NT2/D1 (cell line): ENCODE measurements around the gene MYO1E.

Experiments
- DNase-seq: peaks from one replicate; pipeline ENCODE4 v3.0.0-alpha.2; 2011; ENCODE audit warnings: low read depth, low spot score
- H3K27me3 ChIP-seq: 2 replicates; pipeline ENCODE4 v1.6.0; 2011; ENCODE audit warnings: mild to moderate bottlenecking; ENCODE audit not compliant: insufficient read length, insufficient read depth
- H3K36me3 ChIP-seq: 2 replicates; pipeline ENCODE4 v1.6.1; 2011; ENCODE audit warnings: mild to moderate bottlenecking, low read length, mixed read lengths; ENCODE audit not compliant: insufficient read depth, insufficient read length
- H3K4me1 ChIP-seq: 2 replicates; pipeline ENCODE4 v1.5.1; 2011; ENCODE audit not compliant: insufficient read depth, insufficient read length
- H3K4me3 ChIP-seq: 2 replicates; pipeline ENCODE4 v1.5.1; 2011; ENCODE audit warnings: low read depth; ENCODE audit not compliant: insufficient read length
- H3K9ac ChIP-seq: 2 replicates; pipeline ENCODE4 v1.6.0; 2011; ENCODE audit warnings: low read depth; ENCODE audit not compliant: insufficient read length
- H3K9me3 ChIP-seq: 2 replicates; pipeline ENCODE4 v1.5.1; 2011; ENCODE audit warnings: mild to moderate bottlenecking, low read length; ENCODE audit not compliant: insufficient read depth
- SUZ12 ChIP-seq: IDR thresholded peaks from 2 replicates; pipeline ENCODE4 v1.6.1; 2011; ENCODE audit not compliant: insufficient read length, insufficient read depth; ENCODE audit errors: extremely low read depth
- YY1 ChIP-seq: IDR thresholded peaks from 2 replicates; pipeline ENCODE4 v1.6.1; 2011; ENCODE audit not compliant: insufficient read length, insufficient read depth
- ZNF274 ChIP-seq: IDR thresholded peaks from 2 replicates; pipeline ENCODE4 v1.6.1; 2011; ENCODE audit warnings: mild to moderate bottlenecking, low read depth, low read length

The MYO1E gene

GRCh38 chr15:59278120-59278519 is 94.6 kb downstream of the MYO1E start:
- Histone ChIP-seq H3K4me3 (no peak overlapping the region), H3K9ac (no peak overlapping the region), H3K36me3 (no peaks in the 10 kb centered on the region), H3K9me3 (peaks cover 7% of the 10 kb centered on the region; the same call in 1 of the 2 replicates), H3K4me1 (peaks cover 5% of the 10 kb centered on the region), H3K27me3 (no peaks in the 10 kb centered on the region)
- no peak for DNase-seq
- no peak for TF ChIP-seq ZNF274
- TF ChIP-seq SUZ12 = no peak
- no peak for TF ChIP-seq YY1

DNA sequence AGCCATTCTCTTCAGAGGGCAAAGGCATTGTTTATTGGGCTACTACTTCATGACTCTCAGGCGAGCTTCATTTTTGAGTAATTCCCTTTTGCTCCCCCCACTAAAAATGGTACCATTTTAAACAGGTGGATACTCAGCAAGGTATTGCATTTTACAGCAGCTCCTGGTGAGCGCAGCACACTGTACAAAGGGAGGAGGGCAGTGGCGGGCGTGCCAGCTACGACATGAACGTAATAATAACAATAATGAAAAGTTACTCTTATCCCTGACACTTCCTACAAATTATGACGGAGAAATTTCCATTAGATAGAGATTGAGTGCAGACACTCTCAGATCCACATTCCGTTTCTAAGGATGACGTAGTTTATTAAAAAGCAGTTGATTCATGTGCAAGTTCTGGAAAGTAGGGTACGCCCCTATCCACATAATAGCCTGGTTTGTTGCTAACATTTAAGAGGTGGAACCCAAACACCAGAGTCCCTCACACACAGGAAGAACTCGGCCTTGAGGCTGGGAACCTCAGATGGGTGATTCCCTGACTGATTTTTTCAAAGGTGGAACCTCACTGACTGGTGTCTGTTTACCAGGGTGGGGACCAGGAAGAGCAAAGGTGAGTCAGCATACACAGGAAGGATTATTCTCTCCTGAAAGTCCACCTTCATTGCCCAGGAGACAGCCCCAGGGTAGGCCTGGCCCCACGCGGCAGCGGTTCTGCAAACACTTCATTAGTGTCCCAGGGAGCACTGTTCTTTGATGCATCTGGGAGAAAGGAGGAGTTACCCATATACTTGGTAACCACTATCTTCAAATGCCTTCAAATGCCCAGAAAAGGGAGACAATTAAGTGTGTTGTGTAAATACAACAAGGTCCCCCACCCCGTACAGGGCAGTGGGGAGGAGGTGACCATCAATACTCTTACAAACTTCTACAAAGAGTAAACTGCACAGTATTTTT is 96.2 kb downstream of the MYO1E start:
- Histone ChIP-seq H3K36me3 (no peaks in the 10 kb centered on the region), H3K9me3 (no peaks in the 10 kb centered on the region), H3K4me1 (peaks cover 3% of the 10 kb centered on the region), H3K27me3 (no peaks in the 10 kb centered on the region), H3K4me3 (no peak overlapping the region), H3K9ac (no peak overlapping the region)
- TF ChIP-seq SUZ12 = no peak
- DNase-seq = no peak

DNA sequence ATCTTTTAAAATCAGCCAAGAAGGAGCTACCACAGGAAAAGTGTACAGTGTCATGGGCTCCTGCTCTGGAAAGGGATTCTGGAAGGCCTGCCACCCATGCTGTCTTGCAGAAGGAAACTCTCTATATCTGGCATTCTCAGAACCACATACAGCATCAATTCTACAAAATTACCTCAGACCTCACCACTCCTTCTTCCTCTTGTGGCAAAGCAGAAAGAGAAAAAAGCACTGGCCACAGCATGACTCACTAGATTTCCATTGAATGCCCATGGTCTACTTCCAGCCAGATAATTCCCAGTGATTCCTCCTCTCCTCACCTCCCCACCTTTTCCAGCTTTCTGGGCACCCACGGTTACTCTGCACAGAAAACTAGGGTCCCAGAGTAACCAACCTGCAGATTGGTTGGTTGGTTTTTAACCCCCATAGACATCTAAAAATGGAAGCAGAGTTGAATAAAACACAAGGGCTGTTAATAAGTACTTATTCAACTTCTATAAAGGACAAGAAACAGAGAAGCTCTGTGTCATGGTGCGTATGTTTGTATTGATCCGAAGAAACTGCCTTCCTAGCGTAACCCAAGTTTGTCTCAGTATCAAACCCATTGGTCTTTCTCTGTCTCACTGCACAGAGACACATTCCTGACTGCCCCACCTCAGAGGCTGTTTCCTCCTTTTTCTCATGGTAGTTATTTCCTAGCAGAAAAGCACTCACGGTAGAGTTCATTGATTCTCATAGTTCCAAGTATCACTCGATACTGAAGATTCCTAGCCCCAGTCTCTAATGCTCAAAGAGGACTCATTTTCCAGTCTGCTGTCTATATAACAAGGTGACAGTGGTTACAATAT is 98.3 kb downstream of the MYO1E start:
- Histone ChIP-seq H3K4me1 (no peaks in the 10 kb centered on the region), H3K4me3 (no peak overlapping the region), H3K9ac (no peak overlapping the region), H3K27me3 (no peaks in the 10 kb centered on the region), H3K36me3 (no peaks in the 10 kb centered on the region), H3K9me3 (no peaks in the 10 kb centered on the region)
- no peak for DNase-seq
- TF ChIP-seq ZNF274 = no peak
- no peak for TF ChIP-seq YY1
- TF ChIP-seq SUZ12 = no peak

- Histone ChIP-seq H3K9ac (no peak overlapping the region), H3K4me1 (no peaks in the 10 kb centered on the region), H3K9me3 (no peaks in the 10 kb centered on the region), H3K4me3 (no peak overlapping the region), H3K27me3 (no peaks in the 10 kb centered on the region), H3K36me3 (peaks cover 2% of the 10 kb centered on the region)
- no peak for TF ChIP-seq SUZ12
- TF ChIP-seq ZNF274 = no peak
- no peak for TF ChIP-seq YY1
- no peak for DNase-seq
Observed at GRCh38 chr15:59273234-59273633, 99.4 kb downstream of the MYO1E start.

- H3K9ac ChIP-seq = no peak overlapping the region
- H3K9me3 ChIP-seq = no peaks in the 10 kb centered on the region
- TF ChIP-seq SUZ12 = no peak
- no peak for TF ChIP-seq YY1
- TF ChIP-seq ZNF274 = no peak
- no peak for DNase-seq
- no peaks in the 10 kb centered on the region for H3K27me3 ChIP-seq
- H3K4me1 ChIP-seq = no peaks in the 10 kb centered on the region
- H3K4me3 ChIP-seq = no peak overlapping the region
- H3K36me3 ChIP-seq = peaks cover 5% of the 10 kb centered on the region
Observed at GRCh38 chr15:59271595-59272201, 101.0 kb downstream of the MYO1E start.

- TF ChIP-seq YY1 = no peak
- TF ChIP-seq SUZ12 = no peak
- no peak for TF ChIP-seq ZNF274
- no peaks in the 10 kb centered on the region for H3K4me1 ChIP-seq
- peaks cover 5% of the 10 kb centered on the region for H3K36me3 ChIP-seq
- H3K4me3 ChIP-seq = no peak overlapping the region
- no peak overlapping the region for H3K9ac ChIP-seq
- H3K9me3 ChIP-seq = no peaks in the 10 kb centered on the region
- no peak for DNase-seq
- no peaks in the 10 kb centered on the region for H3K27me3 ChIP-seq
Observed at GRCh38 chr15:59268852-59269407, 103.7 kb downstream of the MYO1E start.
